Muscle layer of colon (tissue), 2 donors: ENCODE results near the gene HMGCL.

Experiments used
- H3K27ac ChIP-seq: one replicate; pipeline ENCODE4 v1.7.0; 2013; ENCODE audit warnings: low read depth, mild to moderate bottlenecking, low read length, moderate library complexity
- H3K27me3 ChIP-seq, 2 donors: one replicate each; pipeline ENCODE4 v1.7.0; 2013; ENCODE audit warnings: low read length in 2 of 2, mild to moderate bottlenecking in 2 of 2; ENCODE audit not compliant: insufficient read depth in 2 of 2, control insufficient read depth in 1 of 2
- H3K36me3 ChIP-seq: one replicate; pipeline ENCODE4 v1.7.0; 2013; ENCODE audit warnings: mild to moderate bottlenecking, low read length; ENCODE audit not compliant: insufficient read depth
- H3K4me1 ChIP-seq: one replicate; pipeline ENCODE4 v1.7.0; 2013; ENCODE audit warnings: mild to moderate bottlenecking, low read length; ENCODE audit not compliant: insufficient read depth
- H3K4me3 ChIP-seq, 2 donors: one replicate each; pipeline ENCODE4 v1.7.0; 2013; ENCODE audit warnings: low read length in 2 of 2, low read depth in 1 of 2, mild to moderate bottlenecking in 1 of 2, moderate library complexity in 1 of 2
- H3K9ac ChIP-seq: one replicate; pipeline ENCODE4 v1.7.0; 2013; ENCODE audit warnings: low read length
- H3K9me3 ChIP-seq: one replicate; pipeline ENCODE4 v1.7.0; 2013; ENCODE audit warnings: mild to moderate bottlenecking, low read length
- donor health status: abdominal sarcoma.
- donor health status: Adenocarcinoma of cecum.

HMGCL gene

DNA sequence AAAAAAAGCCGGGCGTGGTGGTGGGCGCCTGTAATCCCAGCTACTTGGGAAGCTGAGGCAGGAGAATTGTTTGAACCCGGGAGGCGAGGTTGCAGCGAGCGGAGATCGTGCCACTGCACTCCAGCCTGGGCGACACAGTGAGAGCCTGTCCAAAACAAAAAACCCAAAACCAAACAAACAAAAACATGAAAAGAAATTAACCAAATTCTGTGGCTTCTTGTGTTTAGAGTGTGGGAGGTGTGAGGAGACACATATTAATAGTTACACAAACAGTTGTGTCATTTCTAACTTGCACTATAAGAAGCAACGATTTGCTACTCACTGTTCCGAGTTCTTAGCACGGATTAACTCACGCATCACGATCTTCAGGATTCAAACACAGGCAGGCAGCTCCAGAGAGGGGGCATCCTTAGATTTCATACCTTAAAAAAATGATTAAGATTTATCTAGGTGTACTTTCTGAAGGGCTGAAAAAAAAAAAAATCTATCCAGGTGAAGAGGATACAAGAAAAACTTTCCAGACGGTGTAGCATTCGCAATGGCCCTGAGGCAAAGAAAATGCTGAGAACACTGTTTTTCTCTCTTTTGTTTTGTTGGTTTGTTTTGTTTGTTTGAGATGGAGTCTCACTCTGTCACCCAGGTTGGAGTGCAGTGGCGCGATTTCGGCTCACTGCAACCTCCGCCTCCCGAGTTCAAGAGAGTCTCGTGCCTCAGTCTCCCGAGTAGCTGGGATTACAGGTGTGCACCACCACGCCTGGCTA lies 713 bp upstream of the HMGCL start:
- Histone ChIP-seq H3K36me3 (no peaks in the 10 kb centered on the region), H3K9me3 (no peaks in the 10 kb centered on the region), H3K4me1 (peaks cover 12% of the 10 kb centered on the region), H3K27ac (peak overlapping the region; percentile 81), H3K27me3 (no peaks in the 10 kb centered on the region), H3K9ac (peak overlapping the region; percentile 3), H3K4me3 (peak overlapping the region; percentile 91 to 100)

DNA sequence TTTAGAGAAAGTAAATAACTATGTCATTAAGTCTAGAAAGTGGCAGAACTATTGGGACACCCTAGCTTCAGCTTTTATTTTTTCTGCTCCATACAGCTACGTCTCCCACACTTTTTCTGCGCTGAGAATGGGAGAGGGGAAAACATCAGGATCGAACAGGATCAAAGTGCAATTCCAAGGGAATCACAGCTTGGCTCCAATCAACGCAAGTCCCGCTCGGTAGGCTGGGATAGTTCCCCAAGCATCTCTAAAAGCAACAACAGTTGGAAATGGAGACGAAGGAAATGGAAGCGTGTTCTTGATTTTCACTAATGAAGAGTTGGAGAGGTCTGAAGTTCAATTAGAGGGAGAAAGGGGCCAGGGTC lies 536 bp downstream of the HMGCL start:
- Histone ChIP-seq H3K9ac (peak overlapping the region; percentile 100), H3K4me1 (peaks cover 12% of the 10 kb centered on the region), H3K27me3 (no peaks in the 10 kb centered on the region), H3K27ac (peak overlapping the region; percentile 81), H3K36me3 (no peaks in the 10 kb centered on the region), H3K9me3 (no peaks in the 10 kb centered on the region), H3K4me3 (peak overlapping the region; percentile 91 to 100)

DNA sequence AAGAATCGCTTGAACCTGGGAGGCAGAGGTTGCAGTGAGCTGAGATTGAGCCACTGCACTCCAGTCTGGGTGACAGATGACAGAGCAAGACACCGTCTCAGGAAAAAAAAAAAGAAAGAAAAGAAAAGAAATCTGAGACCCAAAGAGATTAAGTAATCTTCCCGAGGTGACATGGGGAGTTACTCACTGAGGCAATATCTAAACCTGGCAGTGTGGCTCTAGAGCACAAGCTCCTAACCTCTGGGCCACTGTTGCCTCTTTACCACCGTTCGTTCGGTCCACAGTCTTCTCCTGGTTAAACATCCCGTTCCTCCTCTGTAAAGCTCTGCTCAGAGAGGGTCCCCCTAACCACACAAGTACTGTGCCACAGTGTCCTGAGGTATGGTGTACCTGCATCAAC lies 1.5 kb downstream of the HMGCL start:
- no peak overlapping the region for H3K27ac ChIP-seq
- no peak overlapping the region for H3K4me3 ChIP-seq
- no peaks in the 10 kb centered on the region for H3K27me3 ChIP-seq
- H3K4me1 ChIP-seq: peaks cover 12% of the 10 kb centered on the region
- no peaks in the 10 kb centered on the region for H3K9me3 ChIP-seq
- H3K36me3 ChIP-seq: no peaks in the 10 kb centered on the region
- no peak overlapping the region for H3K9ac ChIP-seq

DNA sequence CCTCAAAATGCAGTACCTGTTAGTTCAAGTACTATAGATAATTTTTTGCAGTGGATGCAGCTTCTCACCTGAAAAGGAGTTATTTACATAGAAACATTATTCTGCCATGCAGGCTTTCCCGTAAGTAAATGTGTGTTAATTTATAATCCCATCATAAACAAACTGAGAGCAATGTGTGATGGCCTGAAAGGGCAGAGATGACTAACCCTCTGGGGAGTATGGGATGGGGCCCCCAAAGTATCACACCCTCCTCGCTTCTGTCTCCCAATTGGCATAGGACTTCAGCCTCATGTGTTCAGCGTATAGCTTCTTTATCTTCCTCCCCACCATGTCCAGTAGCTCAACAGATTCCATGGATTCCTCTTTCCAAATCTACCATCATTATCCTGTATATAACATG lies 7.6 kb downstream of the HMGCL start:
- no peak overlapping the region for H3K9ac ChIP-seq
- no peak overlapping the region for H3K27ac ChIP-seq
- peaks cover 54% of the 10 kb centered on the region for H3K36me3 ChIP-seq
- no peaks in the 10 kb centered on the region for H3K27me3 ChIP-seq
- H3K9me3 ChIP-seq: no peaks in the 10 kb centered on the region
- H3K4me1 ChIP-seq: no peaks in the 10 kb centered on the region
- H3K4me3 ChIP-seq: no peak overlapping the region

DNA sequence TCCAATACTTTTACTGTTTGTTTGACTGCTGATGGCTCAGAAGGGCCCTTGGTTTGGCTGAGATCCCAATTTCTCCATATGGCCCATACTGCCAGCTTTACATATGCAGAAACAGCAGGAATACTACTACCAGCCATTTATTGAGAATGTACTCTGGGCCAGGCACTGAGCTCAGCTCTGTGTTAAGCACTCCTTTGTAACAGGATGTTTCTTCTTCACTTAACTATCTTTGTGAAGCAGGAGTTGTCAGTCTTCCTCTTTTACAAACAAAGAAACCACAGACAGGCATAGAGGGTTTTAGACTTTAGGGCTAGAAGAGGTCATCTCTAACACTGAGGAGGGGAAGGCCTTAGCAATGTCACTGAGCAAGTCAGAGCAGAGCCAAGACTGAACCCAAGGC lies 8.3 kb downstream of the HMGCL start:
- H3K36me3 ChIP-seq: peaks cover 61% of the 10 kb centered on the region
- H3K9ac ChIP-seq: no peak overlapping the region
- H3K4me3 ChIP-seq: no peak overlapping the region
- H3K27ac ChIP-seq: no peak overlapping the region
- no peaks in the 10 kb centered on the region for H3K27me3 ChIP-seq
- H3K4me1 ChIP-seq: no peaks in the 10 kb centered on the region
- no peaks in the 10 kb centered on the region for H3K9me3 ChIP-seq

DNA sequence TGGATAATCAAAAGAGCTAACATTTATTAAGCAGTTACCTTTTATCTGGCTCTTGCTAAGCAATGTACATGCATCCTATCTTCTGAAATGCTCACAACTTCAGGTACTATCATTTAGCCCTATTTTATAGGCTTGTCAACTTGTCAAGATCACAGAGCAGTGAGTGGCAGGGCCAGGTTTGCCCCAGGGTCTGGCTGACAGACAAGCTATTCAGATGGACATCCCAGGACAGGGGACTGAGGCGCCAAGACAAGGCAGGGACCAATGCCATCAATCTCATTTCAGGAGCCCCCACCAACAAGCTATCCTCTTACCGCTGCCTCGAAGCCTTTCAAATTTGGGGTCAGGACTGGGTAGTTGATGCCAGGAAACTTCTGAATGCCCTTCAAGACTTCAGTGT lies 8.9 kb downstream of the HMGCL start:
- no peak overlapping the region for H3K27ac ChIP-seq
- H3K4me3 ChIP-seq: no peak overlapping the region
- peaks cover 66% of the 10 kb centered on the region for H3K36me3 ChIP-seq
- no peak overlapping the region for H3K9ac ChIP-seq
- no peaks in the 10 kb centered on the region for H3K27me3 ChIP-seq
- H3K9me3 ChIP-seq: no peaks in the 10 kb centered on the region
- no peaks in the 10 kb centered on the region for H3K4me1 ChIP-seq

DNA sequence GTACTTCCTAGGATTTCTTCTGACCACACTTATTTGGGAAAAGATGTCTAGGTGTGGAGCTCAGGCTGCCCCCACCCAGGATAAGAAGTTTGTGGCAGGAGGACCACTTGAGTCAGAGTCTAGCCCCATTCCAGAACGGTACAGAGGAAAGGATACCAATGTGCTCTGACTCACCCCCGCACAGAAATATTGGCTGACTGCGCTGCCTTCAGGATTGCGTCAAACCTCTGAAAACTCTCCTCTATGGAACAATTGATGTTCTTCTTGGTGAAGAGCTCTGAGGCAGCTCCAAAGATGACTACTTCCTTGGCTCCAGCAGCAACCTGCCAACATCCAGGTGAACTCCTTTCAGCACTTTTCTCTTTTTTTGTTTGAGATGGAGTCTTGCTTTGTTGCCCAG lies 11.2 kb downstream of the HMGCL start:
- Histone ChIP-seq H3K4me3 (no peak overlapping the region), H3K4me1 (no peaks in the 10 kb centered on the region), H3K27ac (no peak overlapping the region), H3K27me3 (no peaks in the 10 kb centered on the region), H3K9ac (no peak overlapping the region), H3K36me3 (peaks cover 74% of the 10 kb centered on the region), H3K9me3 (no peaks in the 10 kb centered on the region)

DNA sequence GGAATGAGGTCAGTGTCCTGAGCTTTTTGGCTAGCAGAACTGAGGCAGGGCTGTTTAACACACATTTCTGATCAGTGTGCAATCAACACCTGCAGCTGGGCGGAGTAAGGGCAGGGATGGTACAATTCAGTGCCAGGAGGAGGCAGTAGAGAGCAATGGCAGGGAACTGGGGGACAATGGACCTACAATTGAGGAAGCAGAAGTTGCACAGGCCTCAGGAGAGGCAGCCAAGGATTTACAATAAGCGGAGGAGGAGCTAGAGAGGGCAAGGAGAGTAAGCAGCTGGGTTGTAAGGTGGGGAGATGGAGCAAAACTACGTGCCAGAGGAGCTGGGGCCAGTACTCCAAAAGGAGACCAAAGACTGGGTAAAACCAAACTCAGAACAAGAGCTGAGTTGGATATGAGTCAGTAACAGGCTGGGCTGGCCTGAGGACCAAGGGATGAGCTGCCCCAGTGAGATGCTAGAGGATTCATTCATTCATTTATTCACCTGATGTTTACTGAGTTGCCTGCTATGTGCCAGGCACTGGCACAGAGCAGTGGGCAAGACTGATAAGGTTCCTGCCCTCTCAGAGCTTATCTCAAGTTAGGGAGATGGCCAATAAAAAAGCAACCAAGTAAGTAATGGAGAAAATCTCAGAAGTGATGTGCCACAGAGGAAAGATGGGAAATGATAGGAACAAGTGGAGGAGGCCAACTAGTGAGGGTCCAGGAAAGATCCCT lies 14.2 kb downstream of the HMGCL start:
- Histone ChIP-seq H3K27ac (no peak overlapping the region), H3K9ac (no peak overlapping the region), H3K27me3 (no peaks in the 10 kb centered on the region), H3K36me3 (peaks cover 67% of the 10 kb centered on the region), H3K4me3 (no peak overlapping the region), H3K4me1 (no peaks in the 10 kb centered on the region), H3K9me3 (no peaks in the 10 kb centered on the region)

DNA sequence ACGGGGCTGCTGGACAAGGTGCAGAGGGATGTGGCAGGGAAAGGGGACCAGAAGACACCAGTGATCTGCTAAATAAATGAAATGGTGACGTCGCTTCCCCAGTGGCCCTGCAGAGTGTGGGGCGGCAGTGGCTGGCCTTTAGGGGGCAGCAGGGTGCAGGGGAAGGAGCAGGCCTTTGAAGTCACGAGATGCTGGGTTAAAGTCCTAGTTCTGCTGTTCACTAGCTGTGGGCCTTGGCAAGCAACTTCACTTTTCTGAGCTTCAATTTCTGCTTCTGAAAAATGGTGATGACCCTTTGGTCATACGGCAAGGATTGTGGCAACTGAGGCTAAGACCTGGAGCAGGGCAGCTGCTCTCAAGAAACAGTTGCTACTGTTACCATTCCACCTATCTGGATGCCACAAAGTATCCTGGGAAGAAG lies 15.5 kb downstream of the HMGCL start:
- Histone ChIP-seq H3K9ac (no peak overlapping the region), H3K9me3 (no peaks in the 10 kb centered on the region), H3K36me3 (peaks cover 62% of the 10 kb centered on the region), H3K27ac (no peak overlapping the region), H3K4me1 (no peaks in the 10 kb centered on the region), H3K4me3 (no peak overlapping the region), H3K27me3 (no peaks in the 10 kb centered on the region)

DNA sequence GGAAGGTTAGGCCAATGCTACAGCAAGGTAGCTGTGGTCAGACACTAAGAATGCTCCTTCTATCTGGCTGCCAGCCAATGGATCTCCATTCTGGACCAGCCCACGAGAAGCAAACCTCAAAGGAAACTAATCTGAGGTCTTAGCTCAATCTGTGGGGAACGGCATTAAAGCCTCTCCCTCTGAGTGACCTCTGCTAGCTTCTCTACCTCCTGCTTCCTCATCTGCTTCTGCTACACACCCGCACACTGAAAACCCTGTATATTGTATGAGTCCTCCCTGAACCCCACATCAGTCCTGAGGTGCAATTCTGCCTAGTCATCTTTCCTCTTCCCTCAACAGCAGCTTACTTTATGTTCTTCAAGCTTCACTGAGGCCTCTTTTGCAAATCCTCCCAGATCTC lies 17.8 kb downstream of the HMGCL start:
- H3K4me3 ChIP-seq: no peak overlapping the region
- no peaks in the 10 kb centered on the region for H3K4me1 ChIP-seq
- no peaks in the 10 kb centered on the region for H3K27me3 ChIP-seq
- H3K9me3 ChIP-seq: no peaks in the 10 kb centered on the region
- H3K36me3 ChIP-seq: peaks cover 43% of the 10 kb centered on the region
- no peak overlapping the region for H3K9ac ChIP-seq
- no peak overlapping the region for H3K27ac ChIP-seq

DNA sequence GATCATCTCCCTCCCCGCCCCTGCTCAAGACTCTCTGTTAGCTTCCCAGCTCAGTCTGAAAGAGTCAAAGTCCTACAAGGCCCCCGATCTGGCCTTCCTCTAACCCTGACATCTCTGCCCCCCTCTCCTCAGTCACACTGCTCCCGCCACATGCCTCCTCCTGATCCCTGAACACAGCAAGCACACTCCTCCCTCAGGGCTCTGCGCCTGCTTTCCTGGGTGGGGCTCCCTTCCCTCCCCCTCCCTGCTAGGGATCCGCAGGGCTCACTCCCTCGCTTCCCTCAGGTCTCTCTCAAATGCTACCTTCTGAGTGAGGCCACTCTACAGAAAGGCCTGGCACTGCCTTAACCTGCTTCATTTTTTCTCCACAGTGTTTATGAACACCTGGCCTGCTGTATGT lies 18.9 kb downstream of the HMGCL start:
- no peak overlapping the region for H3K9ac ChIP-seq

DNA sequence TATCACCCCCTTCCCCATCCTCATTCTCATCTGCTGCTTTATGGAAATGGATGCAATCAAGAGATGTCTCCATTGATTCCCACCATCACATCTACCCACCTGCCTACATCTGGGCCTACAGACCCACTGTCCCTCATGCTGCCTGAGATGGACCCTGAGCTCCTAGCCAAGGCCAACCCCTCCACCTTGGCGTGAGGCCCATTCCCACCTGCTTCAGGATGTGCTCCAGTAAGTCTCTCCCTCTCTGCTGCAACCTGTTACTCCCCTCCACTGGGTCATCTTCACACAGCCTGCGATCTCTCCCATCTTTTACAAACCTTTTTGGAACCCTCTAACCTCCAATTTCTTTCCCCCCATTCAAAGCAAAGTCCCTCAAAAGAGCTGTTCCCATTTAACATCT lies 20.2 kb downstream of the HMGCL start:
- Histone ChIP-seq H3K9ac (no peak overlapping the region), H3K36me3 (peaks cover 24% of the 10 kb centered on the region)

More for the DNA sequence above, 18.9 kb downstream of the HMGCL start:
- no peaks in the 10 kb centered on the region for H3K9me3 ChIP-seq
- H3K27ac ChIP-seq: no peak overlapping the region
- H3K27me3 ChIP-seq: no peaks in the 10 kb centered on the region
- H3K4me3 ChIP-seq: no peak overlapping the region
- H3K36me3 ChIP-seq: peaks cover 31% of the 10 kb centered on the region
- H3K4me1 ChIP-seq: peaks cover 7% of the 10 kb centered on the region

More for the DNA sequence above, 20.2 kb downstream of the HMGCL start:
- H3K27ac ChIP-seq: no peak overlapping the region
- no peaks in the 10 kb centered on the region for H3K27me3 ChIP-seq
- peaks cover 9% of the 10 kb centered on the region for H3K4me1 ChIP-seq
- no peak overlapping the region for H3K4me3 ChIP-seq
- no peaks in the 10 kb centered on the region for H3K9me3 ChIP-seq
